NOMO-1 treated with dmso at 0.1 percent for 144 hours (cell line): ENCODE data around the gene PLPP3.

Experiments used
- DNase-seq: peaks from one replicate; lab custom pipeline; 2025; ENCODE audit not compliant: unreplicated experiment; lab: John Stamatoyannopoulos, UW

PLPP3 gene

GRCh38 chr1:56548571-56548970 lies 30.8 kb downstream of the PLPP3 start:
- no peak for DNase-seq

DNA sequence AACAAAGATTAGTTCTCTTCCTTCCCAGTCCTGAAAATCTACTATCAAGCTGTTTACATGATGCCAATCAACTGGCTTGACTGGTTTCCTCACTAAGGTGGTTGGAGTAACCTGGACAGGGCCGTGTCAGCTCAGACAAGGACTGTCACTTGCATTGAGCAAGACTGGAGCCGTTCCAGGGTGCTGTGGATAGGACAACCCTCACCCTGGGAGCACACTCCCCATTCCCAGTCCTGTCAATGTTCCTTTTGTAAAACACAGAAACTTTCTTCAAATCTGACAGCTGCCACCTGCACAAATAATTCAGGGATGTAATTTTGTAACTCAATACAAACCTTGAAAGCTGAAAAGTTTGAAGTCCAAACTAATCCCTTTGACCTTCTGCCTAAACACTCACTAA lies 31.4 kb downstream of the PLPP3 start:
- no peak for DNase-seq

DNA sequence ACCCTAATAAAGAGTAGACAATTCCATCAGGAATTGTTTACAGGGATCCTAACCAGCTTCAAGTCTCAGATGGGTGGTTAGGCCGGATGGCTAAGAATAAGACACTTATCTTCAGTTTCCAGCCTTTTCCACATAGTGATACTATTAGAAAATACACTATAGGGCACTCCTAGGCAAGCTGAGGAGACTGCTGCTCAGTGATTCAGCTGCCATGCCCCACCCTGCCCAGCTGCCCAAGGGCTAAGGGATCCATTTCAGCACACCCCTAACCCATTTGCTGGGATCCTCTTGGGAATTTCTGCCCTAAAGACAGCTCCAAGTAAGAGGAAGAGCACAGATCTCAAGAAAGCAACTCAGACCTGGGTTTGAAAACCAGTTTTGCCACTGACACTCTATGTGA lies 31.9 kb downstream of the PLPP3 start:
- no peak for DNase-seq

- no peak for DNase-seq
These were observed 33.7 kb downstream of the PLPP3 start for GRCh38 chr1:56545711-56546110.

- DNase-seq, result no peak
These were observed 35.4 kb downstream of the PLPP3 start for GRCh38 chr1:56543783-56544612.

DNA sequence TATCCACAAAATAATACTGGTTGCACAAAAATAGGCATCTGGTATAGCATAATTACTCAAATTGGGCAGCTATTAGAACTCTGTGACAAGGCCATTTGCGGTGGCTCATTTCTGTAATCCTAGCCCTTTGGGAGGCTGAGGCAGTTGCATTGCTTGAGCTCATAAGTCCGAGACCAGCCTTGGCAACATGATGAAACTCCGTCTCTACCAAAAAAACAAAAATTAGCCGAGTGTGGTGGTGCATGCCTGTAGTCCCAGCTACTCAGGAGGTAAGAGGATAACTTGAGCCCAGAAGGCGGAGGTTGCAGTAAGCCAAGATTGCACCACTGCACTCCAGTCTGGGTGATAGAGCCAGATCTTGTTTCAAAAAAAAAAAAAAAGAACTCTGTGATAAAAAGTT lies 36.7 kb downstream of the PLPP3 start:
- DNase-seq, result no peak

DNA sequence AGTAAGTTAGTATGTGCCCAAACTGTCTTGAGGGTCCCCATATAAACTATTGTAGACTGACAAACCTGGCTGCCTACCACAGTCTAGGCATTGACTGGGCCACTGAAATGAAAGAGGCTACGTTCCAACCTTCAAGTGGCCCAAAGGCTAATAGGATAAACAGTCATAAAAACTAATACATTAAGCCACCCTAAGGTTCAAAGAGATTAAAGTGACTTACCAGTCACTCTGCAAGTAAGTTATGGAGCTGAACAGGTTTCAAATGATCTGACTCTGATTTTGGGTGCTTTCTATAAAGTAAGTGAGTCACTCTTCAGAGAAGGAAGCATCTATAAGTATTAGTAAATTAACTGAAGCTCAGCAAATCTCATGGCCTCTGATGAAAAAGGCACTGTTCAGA lies 38.0 kb downstream of the PLPP3 start:
- no peak for DNase-seq

DNA sequence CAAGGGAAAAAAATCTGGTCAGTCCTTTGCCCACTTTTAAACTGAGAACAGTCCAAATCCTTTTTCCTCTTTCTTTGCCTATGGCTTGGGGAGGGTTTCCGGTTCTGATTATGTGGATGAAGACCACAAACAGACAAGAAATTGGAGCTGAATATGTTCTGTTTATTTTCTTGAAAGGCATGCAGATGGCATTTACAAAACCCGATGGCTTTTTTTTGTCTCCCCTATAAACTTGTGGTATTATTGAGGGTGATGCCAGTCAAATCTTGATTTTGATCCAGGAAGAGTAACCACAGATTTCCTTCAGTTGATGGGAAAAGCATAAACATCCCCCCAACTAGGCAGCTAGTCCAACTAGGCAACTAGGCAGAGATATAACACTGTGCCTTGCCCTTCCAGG lies 38.9 kb downstream of the PLPP3 start:
- no peak for DNase-seq

DNA sequence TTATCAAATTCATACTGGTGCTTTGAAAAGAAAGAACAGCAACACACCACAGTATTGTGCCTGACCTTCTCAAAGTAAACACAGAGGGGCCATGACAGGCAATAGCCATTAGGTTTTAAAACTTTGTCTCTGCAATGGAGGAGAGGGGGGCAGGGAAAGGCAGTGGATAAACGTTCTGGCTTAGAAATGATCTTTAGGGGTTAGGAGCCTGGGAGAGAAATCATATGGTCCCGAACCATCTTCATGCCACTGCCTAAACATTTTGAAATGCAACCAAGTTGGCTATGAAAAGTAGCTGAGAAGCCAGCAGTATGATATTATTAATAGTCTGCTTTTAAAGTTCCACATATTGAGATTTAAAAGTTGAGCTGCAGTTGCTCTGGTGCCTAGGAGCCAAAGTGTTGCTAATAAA lies 39.8 kb downstream of the PLPP3 start:
- no peak for DNase-seq

DNA sequence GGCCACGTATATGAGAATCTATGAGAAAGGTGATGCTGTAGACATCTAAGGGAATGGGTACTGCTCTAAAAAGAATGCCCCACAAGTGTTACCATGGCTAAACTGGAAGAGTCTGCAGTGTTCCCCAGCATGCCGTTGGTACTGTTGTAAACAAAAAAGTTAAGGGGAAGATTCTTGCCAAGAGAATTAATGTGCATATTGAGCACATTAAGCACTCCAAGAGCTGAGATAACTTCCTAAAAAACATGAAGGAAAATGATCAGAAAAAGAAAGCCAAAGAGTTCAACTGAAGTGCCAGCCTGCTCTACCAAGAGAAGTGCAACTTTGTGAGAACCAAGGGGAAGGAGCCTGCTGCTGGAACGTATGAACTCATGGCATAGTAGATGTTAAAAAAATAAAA lies 40.8 kb downstream of the PLPP3 start:
- DNase-seq, result no peak

GRCh38 chr1:56537660-56538059 lies 41.7 kb downstream of the PLPP3 start:
- DNase-seq, result no peak

- no peak for DNase-seq
These were observed 43.4 kb downstream of the PLPP3 start for GRCh38 chr1:56535939-56536338.

DNA sequence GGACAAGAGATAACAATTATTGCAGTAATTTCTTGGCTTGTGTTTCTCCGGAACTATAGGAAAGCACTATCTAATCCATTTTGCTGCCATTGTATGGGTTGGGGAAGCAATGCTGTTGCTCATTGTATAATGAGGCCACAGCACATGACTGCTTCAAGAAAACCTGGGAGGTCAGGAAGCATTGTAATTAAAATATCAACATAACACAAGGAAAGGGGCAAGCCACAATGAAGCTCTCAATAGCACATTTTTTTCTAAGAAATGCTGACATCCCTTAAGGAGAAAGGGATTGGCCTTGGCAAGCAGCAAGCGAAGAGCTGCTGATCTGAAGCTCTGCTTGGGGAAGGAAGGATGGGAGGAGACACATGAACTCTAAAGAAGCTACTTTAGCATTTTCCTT lies 44.0 kb downstream of the PLPP3 start:
- DNase-seq, result no peak

- DNase-seq, result no peak
These were observed 45.2 kb downstream of the PLPP3 start for GRCh38 chr1:56534130-56534651.

- DNase-seq, result no peak
These were observed 45.7 kb downstream of the PLPP3 start for GRCh38 chr1:56533621-56534020.

GRCh38 chr1:56533197-56533596 lies 46.2 kb downstream of the PLPP3 start:
- no peak for DNase-seq

DNA sequence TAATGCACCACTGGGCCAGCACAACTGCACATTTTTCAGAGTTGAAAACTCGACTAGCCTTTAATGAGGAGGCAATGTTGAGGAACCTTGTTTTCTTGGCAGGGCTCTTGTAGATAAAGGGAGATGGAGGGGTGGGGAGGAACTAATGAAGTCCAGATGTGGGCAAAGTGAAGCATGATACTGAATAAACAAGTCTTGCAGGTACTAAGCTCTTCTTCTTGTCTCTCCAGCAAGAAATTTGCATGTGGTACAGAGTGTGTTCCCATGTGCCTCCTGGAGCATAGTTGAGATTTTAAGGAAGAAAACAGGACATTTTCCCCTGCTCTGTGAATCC lies 47.0 kb downstream of the PLPP3 start:
- no peak for DNase-seq

- no peak for DNase-seq
These were observed 47.6 kb downstream of the PLPP3 start for GRCh38 chr1:56531624-56532349.

DNA sequence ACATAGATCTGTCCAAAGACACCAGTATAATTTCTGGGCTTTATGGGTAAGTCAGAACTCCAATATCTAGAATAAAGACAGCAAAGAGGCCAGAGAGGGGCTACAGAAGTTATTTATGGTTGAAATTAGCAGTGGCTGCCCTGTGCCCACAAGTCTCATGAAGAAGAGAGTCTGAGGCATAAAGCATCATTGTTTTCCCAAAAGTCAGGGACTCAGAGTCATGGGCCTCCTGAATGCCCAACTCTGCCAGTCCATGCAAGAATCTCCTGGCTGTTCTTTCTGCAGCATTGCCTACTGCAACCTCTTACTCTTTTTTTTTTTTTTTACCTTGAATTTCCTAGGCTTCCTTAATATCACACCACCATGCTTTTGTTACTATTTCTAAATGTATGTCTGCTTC lies 49.6 kb downstream of the PLPP3 start:
- DNase-seq, result no peak

GRCh38 chr1:56527548-56528302 lies 51.6 kb downstream of the PLPP3 start:
- no peak for DNase-seq

- no peak for DNase-seq
These were observed 52.7 kb downstream of the PLPP3 start for GRCh38 chr1:56526571-56527174.
